H9 (cell line): ENCODE data around the gene UBL4A. TPM values are rescaled to one million over a fixed set of nuclear protein-coding genes. Genes with fewer than 3 reads are reported as not detected.

Source experiments
- DNase-seq: peaks from one replicate; pipeline ENCODE4 v3.0.0-alpha.2; 2017
- H2AFZ ChIP-seq: one replicate; pipeline ENCODE4 v1.6.1; 2013; ENCODE audit warnings: mild to moderate bottlenecking, low read length, control low read depth, moderate library complexity
- H2AK5ac ChIP-seq: 2 replicates; pipeline ENCODE4 v1.6.1; 2013; ENCODE audit warnings: low read length, control low read depth, mixed read lengths; ENCODE audit not compliant: insufficient read length
- H2BK120ac ChIP-seq: one replicate; pipeline ENCODE4 v1.6.1; 2013; ENCODE audit warnings: low read depth, mild to moderate bottlenecking, low read length, control low read depth, inconsistent platforms; ENCODE audit not compliant: poor library complexity, severe bottlenecking
- H2BK12ac ChIP-seq: 2 replicates; pipeline ENCODE4 v1.6.1; 2013; ENCODE audit warnings: low read length, control low read depth, mixed read lengths, low read depth; ENCODE audit not compliant: insufficient read length
- H2BK15ac ChIP-seq: 2 replicates; pipeline ENCODE4 v1.6.1; 2013; ENCODE audit warnings: low read depth, low read length, control low read depth
- H2BK20ac ChIP-seq: one replicate; pipeline ENCODE4 v1.6.1; 2013; ENCODE audit warnings: low read depth, mild to moderate bottlenecking, low read length, control low read depth, inconsistent platforms; ENCODE audit not compliant: poor library complexity, severe bottlenecking
- H2BK5ac ChIP-seq: 2 replicates; pipeline ENCODE4 v1.6.1; 2013; ENCODE audit warnings: low read length, control low read depth, mixed read lengths; ENCODE audit not compliant: insufficient read length
- H3K14ac ChIP-seq: 2 replicates; pipeline ENCODE4 v1.6.1; 2013; ENCODE audit warnings: low read length, control low read depth; ENCODE audit not compliant: insufficient read depth
- H3K18ac ChIP-seq: 2 replicates; pipeline ENCODE4 v1.6.1; 2013; ENCODE audit warnings: low read depth, mild to moderate bottlenecking, mixed read lengths, low read length, control low read depth; ENCODE audit not compliant: insufficient read length
- H3K23ac ChIP-seq: 2 replicates; pipeline ENCODE4 v1.6.1; 2013; ENCODE audit warnings: low read length, control low read depth, mixed read lengths, low read depth; ENCODE audit not compliant: insufficient read length
- H3K23me2 ChIP-seq: 2 replicates; pipeline ENCODE4 v1.6.1; 2013; ENCODE audit warnings: low read depth, mild to moderate bottlenecking, mixed read lengths, low read length, control low read depth; ENCODE audit not compliant: insufficient read length, poor library complexity, severe bottlenecking
- H3K27ac ChIP-seq: 2 replicates; pipeline ENCODE4 v1.5.1; 2013; ENCODE audit warnings: low read length, control low read depth, mixed read lengths, low read depth; ENCODE audit not compliant: insufficient read length
- H3K27me3 ChIP-seq: 2 replicates; pipeline ENCODE4 v1.6.1; 2013; ENCODE audit warnings: low read length, control low read depth, inconsistent platforms; ENCODE audit not compliant: insufficient read depth
- H3K4ac ChIP-seq: 2 replicates; pipeline ENCODE4 v1.6.1; 2013; ENCODE audit warnings: low read depth, mild to moderate bottlenecking, control low read depth, inconsistent platforms, low read length, moderate library complexity
- H3K4me1 ChIP-seq: 2 replicates; pipeline ENCODE4 v1.6.1; 2013; ENCODE audit warnings: low read length, control low read depth, inconsistent platforms; ENCODE audit not compliant: insufficient read depth
- H3K4me2 ChIP-seq: 2 replicates; pipeline ENCODE4 v1.6.1; 2013; ENCODE audit warnings: low read length, control low read depth, mixed read lengths; ENCODE audit not compliant: insufficient read length, insufficient read depth
- H3K56ac ChIP-seq: 2 replicates; pipeline ENCODE4 v1.6.1; 2013; ENCODE audit warnings: low read depth, mild to moderate bottlenecking, mixed read lengths, low read length, control low read depth; ENCODE audit not compliant: insufficient read length
- H3K79me1 ChIP-seq: 2 replicates; pipeline ENCODE4 v1.6.1; 2013; ENCODE audit warnings: low read depth, mild to moderate bottlenecking, moderate library complexity, low read length, control low read depth, inconsistent platforms; ENCODE audit not compliant: insufficient read depth, poor library complexity, severe bottlenecking
- H3K79me2 ChIP-seq: 2 replicates; pipeline ENCODE4 v1.6.1; 2013; ENCODE audit warnings: low read length, control low read depth, inconsistent platforms; ENCODE audit not compliant: insufficient read depth
- H3K9ac ChIP-seq: 2 replicates; pipeline ENCODE4 v1.6.1; 2013; ENCODE audit warnings: low read length, control low read depth, mixed read lengths; ENCODE audit not compliant: insufficient read length; ENCODE audit errors: extremely low read depth
- H3K9me3 ChIP-seq: one replicate; pipeline ENCODE4 v1.6.1; 2013; ENCODE audit warnings: low read depth, low read length, inconsistent platforms; ENCODE audit not compliant: control insufficient read depth
- H3T11ph ChIP-seq: one replicate; pipeline ENCODE4 v1.6.1; 2013; ENCODE audit warnings: mild to moderate bottlenecking, low read length, control low read depth, inconsistent platforms
- H4K20me1 ChIP-seq: one replicate; pipeline ENCODE4 v1.6.1; 2013; ENCODE audit not compliant: control insufficient read depth, insufficient read length, insufficient read depth
- H4K5ac ChIP-seq: 2 replicates; pipeline ENCODE4 v1.6.1; 2013; ENCODE audit warnings: low read depth, mild to moderate bottlenecking, mixed read lengths, low read length, control low read depth; ENCODE audit not compliant: insufficient read length
- H4K8ac ChIP-seq: replicated peaks from 2 replicates; pipeline ENCODE4 v1.6.1; 2013; ENCODE audit warnings: low read length, control low read depth, mixed read lengths, low read depth; ENCODE audit not compliant: insufficient read length
- H4K91ac ChIP-seq: 2 replicates; pipeline ENCODE4 v1.6.1; 2013; ENCODE audit warnings: low read depth, mild to moderate bottlenecking, moderate library complexity, mixed read lengths, low read length, control low read depth; ENCODE audit not compliant: insufficient read length
- H3K27ac Mint-ChIP-seq, 3 experiments: 2 replicates in 2 of 3; 3 replicates in 1 of 3; pipeline ENCODE4 v1.8.0; 2020 to 2021; ENCODE audit warnings: mixed read lengths in 3 of 3, mild to moderate bottlenecking in 1 of 3, moderate library complexity in 1 of 3
- H3K27me3 Mint-ChIP-seq: 2 replicates; pipeline ENCODE4 v1.8.0; 2021; ENCODE audit warnings: low read depth, mild to moderate bottlenecking, moderate library complexity, mixed read lengths
- H3K36me3 Mint-ChIP-seq, 3 experiments: 2 replicates in 2 of 3; 3 replicates in 1 of 3; pipeline ENCODE4 v1.8.0; 2020 to 2021; ENCODE audit warnings: low read depth in 3 of 3, mixed read lengths in 3 of 3; ENCODE audit not compliant: insufficient read depth in 1 of 3
- H3K4me1 Mint-ChIP-seq, 2 experiments: 2 replicates each; pipeline ENCODE4 v1.8.0; 2020; ENCODE audit warnings: mixed read lengths in 2 of 2
- H3K4me3 Mint-ChIP-seq, 2 experiments: 2 replicates in 1 of 2; 3 replicates in 1 of 2; pipeline ENCODE4 v1.8.0; 2020 to 2021; ENCODE audit warnings: mild to moderate bottlenecking in 2 of 2, mixed read lengths in 2 of 2, moderate library complexity in 1 of 2
- H3K9me3 Mint-ChIP-seq, 2 experiments: 2 replicates in 1 of 2; 3 replicates in 1 of 2; pipeline ENCODE4 v1.8.0; 2020; ENCODE audit warnings: mild to moderate bottlenecking in 2 of 2, mixed read lengths in 2 of 2, moderate library complexity in 1 of 2
- WGBS: extraction: QIAGEN DNeasy Blood & Tissue Kit; methylation state at CpG from one replicate; pipeline ENCODE4 v1.1.7; 2013; ENCODE audit warnings: missing lambda C conversion rate, low lambda C conversion rate, mixed read lengths; ENCODE audit not compliant: insufficient read length; ENCODE audit errors: extremely low coverage; 5-methylcytosine and 5-hydroxymethylcytosine counted together
- total RNA-seq: library from RNA; stranded (reverse); gene quantifications from 2 replicates; pipeline ENCODE4 v1.2.1, GENCODE V29; 2021
- TF ChIP-seq, protein P1 (sequence below): fragments of 200-600 bp; sonication (generic); conservative IDR thresholded peaks from 3 replicates; pipeline ENCODE4 v1.8.0; 2021; ENCODE audit warnings: antibody characterized with exemption, mild to moderate bottlenecking

UBL4A gene
- total RNA-seq, 1 experiment from 2014 or later = 30.9 TPM

DNA sequence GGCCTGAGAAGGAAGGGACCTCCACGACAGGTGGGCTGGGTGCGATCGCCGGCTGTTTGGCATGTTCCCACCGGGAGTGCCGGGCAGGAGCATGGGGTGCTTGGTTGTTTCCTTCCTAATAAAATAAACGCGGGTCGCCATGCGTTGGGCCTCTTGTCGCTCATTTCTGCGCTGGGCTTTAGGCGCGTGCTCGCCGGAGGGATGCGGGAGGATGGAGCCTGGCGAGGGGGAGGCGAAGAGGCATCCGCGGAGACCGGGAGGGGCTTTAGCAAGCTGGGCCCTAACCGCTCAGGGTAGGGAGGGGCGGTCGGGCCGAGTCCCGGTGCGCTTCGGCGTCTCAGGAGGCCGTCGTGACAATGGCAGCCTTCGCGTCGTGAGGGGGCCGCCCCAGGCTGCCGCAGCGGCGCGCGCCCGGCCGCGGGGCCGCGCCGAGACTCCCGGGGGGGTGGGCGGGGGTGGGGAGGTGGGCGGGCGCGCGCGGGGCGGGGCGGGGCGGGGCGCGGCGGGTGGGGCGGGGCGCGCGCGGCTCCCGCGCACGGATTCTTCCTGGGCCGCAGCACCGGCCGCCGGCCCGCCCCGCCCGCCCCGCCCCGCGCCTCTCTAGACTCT lies 49.9 kb downstream of the UBL4A start:
- Histone ChIP-seq H3K14ac (peak overlapping the region; percentile 70; the same call in 1 of the 2 replicates), H3K9me3 (peaks cover 30% of the 10 kb centered on the region), H2AK5ac (no peak overlapping the region), H4K8ac (no peak overlapping the region), H3K79me2 (peaks cover 2% of the 10 kb centered on the region; the same call in 1 of the 2 replicates), H3K4me2 (peak overlapping the region; percentile 29), H3K56ac (no peak overlapping the region), H3K79me1 (no peaks in the 10 kb centered on the region), H3K4me1 (no peaks in the 10 kb centered on the region), H2BK5ac (no peak overlapping the region), H3T11ph (no peak overlapping the region), H4K20me1 (no peaks in the 10 kb centered on the region), H3K27me3 (no peaks in the 10 kb centered on the region), H2BK20ac (no peak overlapping the region), H3K18ac (no peak overlapping the region), H2BK12ac (no peak overlapping the region), H3K23ac (no peak overlapping the region), H2BK120ac (no peak overlapping the region), H3K4ac (no peak overlapping the region), H4K5ac (no peak overlapping the region), H2BK15ac (no peak overlapping the region), H3K9ac (peak overlapping the region; percentile 4), H3K23me2 (peaks cover 7% of the 10 kb centered on the region), H4K91ac (no peak overlapping the region), H3K27ac (no peak overlapping the region), H2AFZ (no peak overlapping the region)
- Mint-ChIP-seq H3K27me3 (no peaks in the 10 kb centered on the region), H3K9me3 (peaks cover 67 to 87% of the 10 kb centered on the region in 2 experiments), H3K36me3 (peaks cover 20 to 63% (median 61%) of the 10 kb centered on the region in 3 experiments), H3K4me1 (peaks cover 8 to 10% of the 10 kb centered on the region in 2 experiments), H3K4me3 (peak overlapping the region; percentile 70 to 85), H3K27ac (peak overlapping the region in 2 of 3 experiments; percentile 53 to 77; a peak in 3 of 7 replicates)
- peak; percentile 54 for DNase-seq
- TF ChIP-seq, protein P1, sequence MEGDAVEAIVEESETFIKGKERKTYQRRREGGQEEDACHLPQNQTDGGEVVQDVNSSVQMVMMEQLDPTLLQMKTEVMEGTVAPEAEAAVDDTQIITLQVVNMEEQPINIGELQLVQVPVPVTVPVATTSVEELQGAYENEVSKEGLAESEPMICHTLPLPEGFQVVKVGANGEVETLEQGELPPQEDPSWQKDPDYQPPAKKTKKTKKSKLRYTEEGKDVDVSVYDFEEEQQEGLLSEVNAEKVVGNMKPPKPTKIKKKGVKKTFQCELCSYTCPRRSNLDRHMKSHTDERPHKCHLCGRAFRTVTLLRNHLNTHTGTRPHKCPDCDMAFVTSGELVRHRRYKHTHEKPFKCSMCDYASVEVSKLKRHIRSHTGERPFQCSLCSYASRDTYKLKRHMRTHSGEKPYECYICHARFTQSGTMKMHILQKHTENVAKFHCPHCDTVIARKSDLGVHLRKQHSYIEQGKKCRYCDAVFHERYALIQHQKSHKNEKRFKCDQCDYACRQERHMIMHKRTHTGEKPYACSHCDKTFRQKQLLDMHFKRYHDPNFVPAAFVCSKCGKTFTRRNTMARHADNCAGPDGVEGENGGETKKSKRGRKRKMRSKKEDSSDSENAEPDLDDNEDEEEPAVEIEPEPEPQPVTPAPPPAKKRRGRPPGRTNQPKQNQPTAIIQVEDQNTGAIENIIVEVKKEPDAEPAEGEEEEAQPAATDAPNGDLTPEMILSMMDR = no peak
- no CpG with 5 or more reads among the region's 78 CpGs for WGBS
